EH (cell line): ENCODE measurements around the gene LGALS13.

Source experiments
- DNase-seq: peaks from one replicate; pipeline ENCODE4 v3.0.0-alpha.2; 2015; ENCODE audit warnings: low read depth

The LGALS13 gene, protein sequence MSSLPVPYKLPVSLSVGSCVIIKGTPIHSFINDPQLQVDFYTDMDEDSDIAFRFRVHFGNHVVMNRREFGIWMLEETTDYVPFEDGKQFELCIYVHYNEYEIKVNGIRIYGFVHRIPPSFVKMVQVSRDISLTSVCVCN

GRCh38 chr19:39602224-39602623, at the start of gene LGALS13:
TSS of gene LGALS13 (plus strand) at chr19:39602524. CDS start at chr19:39602569, 45 bp downstream.
- no peak for DNase-seq

DNA sequence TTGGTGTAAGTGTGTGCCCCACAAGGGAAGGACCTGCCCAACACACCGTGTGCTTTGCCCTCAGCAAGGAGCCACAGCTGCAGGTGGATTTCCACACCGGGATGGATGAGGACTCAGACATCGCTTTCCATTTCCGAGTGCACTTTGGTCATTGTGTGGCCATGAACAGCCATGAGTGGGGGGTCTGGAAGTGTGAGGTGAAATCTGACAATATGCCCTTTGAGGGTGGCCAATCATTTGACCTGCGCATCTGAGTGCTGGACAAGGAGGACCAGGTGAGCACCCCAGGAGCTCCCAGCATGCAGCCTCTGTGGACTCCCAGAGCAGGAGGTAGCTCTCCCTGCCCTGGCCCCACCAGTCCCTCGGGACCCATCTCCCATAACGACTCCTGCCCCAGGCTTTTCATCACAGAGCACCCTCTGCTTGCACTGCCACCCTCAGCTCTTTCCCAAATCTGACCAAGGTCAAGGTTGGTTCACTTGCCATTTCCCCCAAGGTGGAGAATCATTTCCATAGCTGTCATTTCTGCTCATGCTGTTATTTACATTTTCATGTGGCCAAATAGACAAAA, 49.2 kb upstream of the LGALS13 start:
- DNase-seq, result no peak

GRCh38 chr19:39554701-39555311, 47.5 kb upstream of the LGALS13 start:
- DNase-seq, result no peak

- DNase-seq, result no peak
These were observed 46.4 kb upstream of the LGALS13 start for GRCh38 chr19:39555883-39556282.

- peak; percentile 32 for DNase-seq
These were observed 44.3 kb upstream of the LGALS13 start for GRCh38 chr19:39557811-39558623.

- DNase-seq, result no peak
These were observed 43.7 kb upstream of the LGALS13 start for GRCh38 chr19:39558624-39559117.

DNA sequence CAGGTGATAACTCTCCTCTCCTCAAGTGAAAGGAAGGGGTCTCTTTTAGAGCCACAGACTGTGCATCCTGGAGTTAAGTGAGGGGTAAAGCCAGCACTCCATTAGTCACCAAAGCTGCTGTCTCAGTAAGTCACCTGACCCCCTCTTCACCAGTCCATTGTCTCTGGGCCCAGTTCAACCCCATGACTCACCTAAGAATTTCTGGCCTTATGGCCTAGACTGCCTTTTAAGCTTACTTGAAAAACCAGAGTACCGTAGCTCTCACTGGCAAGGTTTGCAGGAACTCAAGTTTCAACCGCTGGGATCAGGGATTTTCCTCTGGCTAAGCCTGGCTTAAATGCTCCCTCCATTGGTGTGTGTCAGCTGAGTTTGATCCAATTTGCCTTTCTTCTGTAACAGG, 38.9 kb upstream of the LGALS13 start:
- peak; percentile 6 for DNase-seq

DNA sequence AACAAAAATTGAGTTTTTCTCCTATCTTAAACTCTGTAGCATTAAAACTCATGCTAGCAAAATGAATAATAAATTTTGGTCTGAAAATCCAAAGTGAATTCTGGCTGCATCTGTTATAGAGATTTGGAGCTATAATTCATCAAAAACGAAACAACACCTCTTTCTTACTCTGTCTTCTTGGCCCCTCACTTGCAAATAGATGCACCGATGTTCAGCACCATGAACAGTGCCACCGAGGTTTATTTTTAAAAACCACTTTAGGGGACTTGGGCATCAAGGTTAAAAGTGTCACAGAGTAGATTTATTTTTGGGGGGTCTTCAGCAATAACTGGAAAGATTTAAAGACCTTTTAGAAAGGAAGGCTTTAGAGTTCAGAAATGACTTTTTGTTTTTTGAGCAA, 36.3 kb upstream of the LGALS13 start:
- no peak for DNase-seq

DNA sequence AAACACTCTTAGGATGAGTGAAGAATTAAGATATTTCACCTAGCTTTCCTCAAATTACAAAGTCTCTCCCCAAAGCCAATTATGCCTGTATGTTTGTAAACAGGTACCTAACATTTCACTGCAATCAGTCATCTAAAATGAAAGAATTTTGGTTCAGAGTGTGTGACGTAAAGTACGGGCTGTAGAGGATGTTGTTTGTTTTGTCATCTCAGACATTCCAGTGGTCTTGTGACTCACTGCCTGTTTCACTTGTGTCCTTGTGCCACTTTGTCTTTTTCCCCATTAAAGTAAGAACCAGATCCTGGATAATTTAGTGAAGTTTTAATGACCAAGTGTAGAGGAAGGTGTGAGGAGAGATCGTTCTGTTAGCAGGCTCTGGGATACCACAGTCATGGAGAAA, 33.7 kb upstream of the LGALS13 start:
- peak; percentile 53 for DNase-seq

- no peak for DNase-seq
These were observed 19.9 kb upstream of the LGALS13 start for GRCh38 chr19:39582442-39582841.

- DNase-seq, result no peak
These were observed 19.3 kb upstream of the LGALS13 start for GRCh38 chr19:39582891-39583625.

DNA sequence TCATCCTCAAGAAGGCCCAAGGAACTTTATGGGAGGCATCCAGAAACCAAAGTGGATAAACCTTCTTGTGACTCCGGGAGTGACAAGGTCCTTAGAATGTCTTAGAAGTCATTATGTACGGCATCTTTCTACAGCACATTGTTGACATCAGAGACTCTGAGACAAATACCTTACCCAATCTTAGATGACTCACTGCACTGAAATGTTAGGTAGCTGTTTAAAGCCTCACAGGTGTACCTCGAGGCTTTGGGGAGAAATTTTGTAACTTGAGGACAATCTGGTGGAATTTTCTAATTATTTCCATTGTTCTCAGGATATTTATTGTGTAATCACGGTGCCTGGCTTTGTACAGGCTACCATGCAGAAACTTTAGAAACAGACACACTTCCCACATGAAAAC, 14.8 kb upstream of the LGALS13 start:
- DNase-seq, result no peak

DNA sequence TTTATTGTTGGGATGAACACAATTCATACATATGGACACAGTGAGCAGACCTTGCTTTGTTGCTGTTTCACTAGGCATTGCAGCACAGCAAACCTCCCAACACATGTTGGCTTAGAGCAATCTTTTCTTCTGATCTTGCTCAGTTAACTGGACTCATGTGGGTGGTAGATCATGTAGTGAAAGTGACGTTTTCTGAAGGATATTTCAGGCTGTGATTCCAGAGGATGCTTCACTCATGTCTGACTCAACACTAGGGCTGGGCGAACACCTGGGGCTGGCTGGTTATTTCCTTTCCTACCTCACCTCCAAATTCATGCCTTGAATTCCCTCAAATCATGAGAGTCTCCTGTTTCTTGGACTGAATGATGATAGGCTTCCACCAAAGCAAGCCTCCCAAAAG, 14.3 kb upstream of the LGALS13 start:
- no peak for DNase-seq

DNA sequence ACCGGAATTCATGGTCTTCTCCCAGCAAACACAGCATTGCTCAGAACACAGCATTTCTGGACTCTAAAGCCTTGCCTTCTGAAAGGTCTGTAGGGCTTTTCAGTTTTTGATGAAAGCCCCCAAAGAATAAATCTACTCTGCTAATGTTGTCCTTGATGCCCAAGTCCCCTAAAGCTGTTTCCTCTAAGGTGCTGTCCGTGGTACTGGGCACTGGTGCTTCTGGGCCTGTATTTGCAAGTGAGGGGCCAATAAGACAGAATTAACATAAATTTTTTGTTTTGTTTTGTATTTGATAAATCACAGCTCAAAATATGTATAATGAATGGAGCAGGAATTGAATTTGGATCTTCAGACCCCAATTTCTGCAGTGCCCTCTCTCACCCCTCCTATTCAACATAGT, 12.1 kb upstream of the LGALS13 start:
- DNase-seq, result peak; percentile 18

DNA sequence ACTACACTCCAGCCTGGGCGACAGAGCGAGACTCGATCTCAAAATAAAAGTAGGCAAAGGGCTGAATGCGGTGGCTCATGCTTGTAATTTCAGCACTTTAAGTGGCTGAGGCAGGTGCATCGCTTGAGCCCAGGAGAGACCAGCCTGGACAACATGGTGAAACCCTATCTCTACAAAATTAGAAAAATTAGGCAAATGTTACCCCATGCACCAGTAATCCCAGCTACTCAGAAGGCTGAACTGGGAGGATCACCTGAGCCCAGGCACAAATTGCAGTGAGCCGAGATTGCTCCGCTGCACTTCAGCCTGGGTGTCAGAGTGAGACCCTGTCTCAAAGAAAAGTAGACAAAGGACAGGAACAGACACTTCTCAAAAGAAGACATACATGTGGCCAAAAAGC, 9.9 kb upstream of the LGALS13 start:
- no peak for DNase-seq

- DNase-seq, result no peak
These were observed 6.4 kb upstream of the LGALS13 start for GRCh38 chr19:39595950-39596349.

DNA sequence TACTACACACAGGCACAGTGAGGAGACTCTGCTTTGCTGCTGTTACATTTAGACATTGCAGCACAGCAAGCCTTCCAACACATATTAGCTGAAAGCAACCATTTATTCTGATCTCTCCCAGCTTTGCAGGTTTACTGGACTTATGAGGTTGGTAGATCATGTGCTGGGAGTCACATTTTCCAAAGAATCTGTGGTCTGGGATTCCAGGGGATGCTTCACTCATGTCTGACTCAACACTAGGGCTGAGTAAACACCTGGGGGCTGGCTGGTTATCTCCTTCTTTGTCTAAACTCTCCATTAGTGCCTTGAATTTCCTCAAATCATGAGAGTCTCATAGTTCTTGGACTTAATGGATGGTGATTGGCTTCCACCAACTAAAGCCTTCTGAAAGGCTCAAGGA, 5.4 kb upstream of the LGALS13 start:
- no peak for DNase-seq

DNA sequence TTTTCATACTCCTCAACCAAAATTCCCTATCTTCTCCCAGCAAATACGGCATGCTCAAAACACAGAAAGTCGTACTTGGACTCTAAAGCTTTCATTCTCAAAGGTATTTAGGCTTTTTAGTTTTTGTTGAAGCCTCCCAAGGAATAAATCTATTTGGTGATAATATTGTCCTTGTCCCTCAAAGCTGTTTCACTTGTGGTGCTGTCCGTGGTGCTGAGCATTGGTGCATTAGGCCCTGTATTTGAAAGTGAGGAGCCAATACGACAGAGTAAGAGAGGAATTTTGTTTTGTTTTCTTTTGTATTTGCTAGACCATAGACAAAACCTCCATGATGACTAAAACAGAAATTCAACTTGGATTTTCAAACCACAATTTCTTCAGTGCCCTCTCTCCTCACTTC, 3.2 kb upstream of the LGALS13 start:
- DNase-seq, result peak; percentile 47

DNA sequence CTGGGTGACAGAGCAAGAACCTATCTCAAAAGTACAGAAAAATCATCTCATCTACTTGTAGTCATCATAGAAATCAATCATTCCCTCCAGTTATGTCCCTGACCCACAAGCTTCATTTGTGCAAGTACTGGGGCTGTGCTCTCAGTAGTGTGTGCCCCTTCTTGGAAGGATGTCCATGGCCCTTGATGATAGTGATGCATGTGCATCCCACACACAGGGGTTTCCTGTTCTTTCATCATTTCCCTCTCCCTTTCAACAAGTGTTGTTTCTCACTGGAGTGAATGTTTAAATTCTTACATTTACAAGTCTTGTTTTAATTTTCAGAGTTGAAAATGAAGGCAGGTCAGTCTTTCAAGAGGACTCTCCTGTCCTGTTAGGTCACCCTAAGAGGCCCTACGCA, 1.5 kb downstream of the LGALS13 start:
- DNase-seq, result no peak

DNA sequence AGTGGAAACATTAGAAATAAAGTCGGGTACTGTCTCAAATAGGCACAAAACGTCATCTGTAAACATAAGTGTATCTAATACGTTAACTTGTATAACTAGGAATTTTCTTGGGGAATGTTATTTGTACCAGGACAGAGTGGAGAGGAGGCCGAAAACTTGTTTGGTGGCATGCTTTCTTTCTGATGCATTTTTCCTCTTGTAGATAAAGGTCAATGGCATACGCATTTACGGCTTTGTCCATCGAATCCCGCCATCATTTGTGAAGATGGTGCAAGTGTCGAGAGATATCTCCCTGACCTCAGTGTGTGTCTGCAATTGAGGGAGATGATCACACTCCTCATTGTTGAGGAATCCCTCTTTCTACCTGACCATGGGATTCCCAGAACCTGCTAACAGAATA, 4.7 kb downstream of the LGALS13 start:
- no peak for DNase-seq

DNA sequence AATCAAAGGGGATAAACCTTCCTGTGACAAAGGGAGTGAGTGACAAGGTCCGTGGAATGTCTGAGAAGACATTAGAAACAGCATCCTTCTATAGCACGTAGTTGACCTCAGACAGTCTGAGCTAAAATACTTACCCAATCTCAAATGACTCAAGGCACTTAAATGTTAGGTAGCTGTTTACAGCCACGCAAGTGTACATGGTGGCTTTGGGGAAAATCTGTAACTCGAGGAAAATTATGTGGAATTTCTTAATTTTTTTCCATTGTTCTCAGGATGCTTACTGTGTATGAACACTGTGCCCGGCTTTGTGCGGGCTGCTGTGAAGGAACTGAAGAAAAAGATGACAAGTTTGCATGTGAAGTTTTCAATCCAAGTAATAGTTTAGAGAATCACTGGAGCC, 5.2 kb downstream of the LGALS13 start:
- no peak for DNase-seq

- no peak for DNase-seq
These were observed 11.3 kb downstream of the LGALS13 start for GRCh38 chr19:39613597-39613996.
